D721Med (cell line): ENCODE results near the gene RAMP3.
"Not testable (repeated sequence)": the region's sequence is repeated elsewhere in the genome, so short reads cannot be mapped to it uniquely, and the experiment has no call there.

Source experiments
- DNase-seq: peaks from one replicate; pipeline ENCODE4 v3.0.0; 2011; ENCODE audit warnings: low spot score; ENCODE audit not compliant: insufficient read length
- FAIRE-seq: peaks from 2 replicates; lab custom pipeline; 2011; peaks lifted over from hg19 to GRCh38; lab: Jason Lieb, UNC
- TF ChIP-seq, protein P1 (sequence below): IDR thresholded peaks from 2 replicates; pipeline ENCODE4 v1.5.1; 2012; ENCODE audit warnings: mild to moderate bottlenecking, control low read depth; ENCODE audit not compliant: insufficient read depth; ENCODE audit errors: missing control alignments

Gene RAMP3

DNA sequence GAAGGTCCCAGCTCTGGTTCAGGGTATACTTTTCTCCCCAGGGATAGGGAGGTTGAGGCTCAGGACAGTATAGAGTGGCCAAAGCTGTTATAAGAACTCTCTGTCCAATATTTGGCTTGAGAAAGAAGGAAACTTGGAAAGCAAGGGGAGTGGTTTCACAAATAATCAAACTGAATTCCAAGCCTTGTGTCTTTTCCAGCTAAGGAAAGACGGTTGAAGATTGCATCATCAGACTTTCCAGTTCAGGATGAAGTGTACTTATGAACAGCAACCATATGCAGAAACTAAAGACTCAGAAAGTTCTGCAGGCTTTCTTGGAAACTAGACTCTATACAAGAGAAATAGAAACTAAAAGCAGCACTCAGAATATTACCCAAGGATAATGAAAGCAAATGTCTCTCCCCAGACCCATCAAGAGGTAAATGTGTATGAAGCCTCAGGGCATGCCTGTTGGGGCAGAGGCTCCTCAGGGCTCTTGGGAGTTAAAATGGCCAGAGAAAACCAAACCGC lies 46.4 kb downstream of the RAMP3 start:
- FAIRE-seq (no peak), DNase-seq (no peak)
- TF ChIP-seq, protein P1, sequence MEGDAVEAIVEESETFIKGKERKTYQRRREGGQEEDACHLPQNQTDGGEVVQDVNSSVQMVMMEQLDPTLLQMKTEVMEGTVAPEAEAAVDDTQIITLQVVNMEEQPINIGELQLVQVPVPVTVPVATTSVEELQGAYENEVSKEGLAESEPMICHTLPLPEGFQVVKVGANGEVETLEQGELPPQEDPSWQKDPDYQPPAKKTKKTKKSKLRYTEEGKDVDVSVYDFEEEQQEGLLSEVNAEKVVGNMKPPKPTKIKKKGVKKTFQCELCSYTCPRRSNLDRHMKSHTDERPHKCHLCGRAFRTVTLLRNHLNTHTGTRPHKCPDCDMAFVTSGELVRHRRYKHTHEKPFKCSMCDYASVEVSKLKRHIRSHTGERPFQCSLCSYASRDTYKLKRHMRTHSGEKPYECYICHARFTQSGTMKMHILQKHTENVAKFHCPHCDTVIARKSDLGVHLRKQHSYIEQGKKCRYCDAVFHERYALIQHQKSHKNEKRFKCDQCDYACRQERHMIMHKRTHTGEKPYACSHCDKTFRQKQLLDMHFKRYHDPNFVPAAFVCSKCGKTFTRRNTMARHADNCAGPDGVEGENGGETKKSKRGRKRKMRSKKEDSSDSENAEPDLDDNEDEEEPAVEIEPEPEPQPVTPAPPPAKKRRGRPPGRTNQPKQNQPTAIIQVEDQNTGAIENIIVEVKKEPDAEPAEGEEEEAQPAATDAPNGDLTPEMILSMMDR = no peak

DNA sequence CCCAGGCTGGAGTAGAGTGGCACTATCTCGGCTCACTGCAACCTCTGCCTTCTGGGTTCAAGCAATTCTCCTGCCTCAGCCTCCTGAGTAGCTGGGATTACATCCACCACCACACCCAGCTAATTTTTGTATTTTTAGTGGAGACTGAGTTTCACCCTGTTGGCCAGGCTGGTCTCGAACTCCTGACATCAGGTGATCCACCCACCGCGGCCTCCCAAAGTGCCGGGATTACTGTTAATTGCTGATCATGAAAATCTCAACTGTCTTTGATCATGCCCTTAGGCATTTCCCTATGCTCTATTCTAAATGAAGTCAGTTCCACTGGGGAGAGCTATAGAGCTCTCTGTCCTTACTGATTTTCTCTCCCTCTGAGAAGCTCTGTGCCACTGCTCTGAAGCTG lies 48.7 kb downstream of the RAMP3 start:
- FAIRE-seq, DNase-seq: not testable (repeated sequence)

DNA sequence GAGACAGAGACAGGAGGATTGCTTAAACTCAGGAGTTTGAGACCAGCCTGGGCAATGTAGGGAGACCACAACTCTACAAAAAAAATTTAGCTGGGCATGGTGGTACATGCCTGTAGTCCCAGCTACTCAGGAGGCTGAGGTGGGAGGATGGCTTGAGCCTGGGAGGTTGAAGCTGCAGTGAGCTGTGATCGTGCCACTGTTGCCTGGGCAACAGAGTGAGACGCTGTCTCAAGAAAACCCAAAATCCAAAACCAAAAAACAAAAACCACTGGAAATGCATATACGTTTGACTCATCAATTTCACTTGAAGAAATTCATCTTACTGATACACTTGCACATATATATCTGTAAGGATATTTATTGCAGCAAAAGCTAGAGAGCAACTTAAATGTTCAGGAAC lies 52.3 kb downstream of the RAMP3 start:
- not testable (repeated sequence) for DNase-seq, FAIRE-seq

DNA sequence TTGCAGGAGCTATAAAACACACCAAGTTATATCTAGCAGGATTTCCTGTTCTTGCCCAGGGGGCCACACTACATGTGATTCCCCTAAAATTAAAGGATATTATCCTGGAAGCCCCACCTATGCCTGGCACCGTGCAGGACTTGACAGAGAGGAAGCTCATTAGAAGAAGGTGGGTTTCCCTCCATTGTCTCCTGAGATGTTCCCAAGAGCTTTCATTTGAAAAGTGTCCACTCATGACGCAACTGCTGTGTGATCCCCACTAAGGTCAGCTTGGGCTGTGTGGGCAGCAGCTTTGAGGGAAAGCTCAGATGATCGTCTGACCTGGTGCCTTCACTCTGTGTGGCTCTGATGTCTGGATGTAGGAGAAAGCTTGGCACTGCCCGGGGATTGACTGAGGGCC lies 53.5 kb downstream of the RAMP3 start:
- DNase-seq (no peak), FAIRE-seq (no peak)
- TF ChIP-seq, protein P1 = no peak

DNA sequence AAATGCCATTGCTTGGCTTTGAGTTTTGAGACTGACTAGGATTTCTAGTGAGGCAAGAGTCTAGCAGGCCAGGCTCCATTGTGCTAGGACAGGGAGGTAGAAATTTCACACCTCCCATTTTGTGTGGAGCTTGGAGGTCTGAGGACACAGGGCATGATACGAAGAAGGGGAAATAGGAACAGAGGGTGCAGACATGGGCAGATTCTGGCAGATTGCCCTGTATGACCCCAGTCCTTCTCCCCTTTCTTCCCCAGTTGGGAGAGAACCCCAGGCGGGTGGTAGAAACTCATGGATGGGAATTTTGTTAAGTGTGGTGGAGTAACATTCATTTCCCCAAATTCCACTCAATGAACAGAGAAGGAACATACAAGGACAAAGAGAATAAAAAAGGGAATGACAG lies 54.4 kb downstream of the RAMP3 start:
- FAIRE-seq = no peak
- TF ChIP-seq, protein P1 = no peak
- DNase-seq = no peak

DNA sequence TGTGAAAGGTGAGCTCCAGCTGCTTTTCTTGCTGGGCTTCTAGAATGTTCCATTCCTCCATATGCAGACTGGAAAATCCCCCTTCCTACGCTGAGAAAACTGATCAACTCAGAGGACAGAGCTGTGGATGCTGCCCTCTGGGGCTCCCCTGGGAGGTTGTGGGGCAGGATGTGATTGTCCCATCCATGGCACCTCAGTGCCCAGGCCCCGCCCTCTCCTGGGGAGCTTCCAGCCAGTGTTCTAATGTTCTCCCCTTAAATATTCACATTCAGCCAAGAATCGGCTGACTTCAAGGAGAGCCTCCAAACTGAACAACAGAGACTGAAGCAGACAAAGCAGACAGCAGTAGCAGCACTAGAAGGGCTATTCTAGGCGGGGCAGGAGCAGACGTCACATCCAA lies 55.0 kb downstream of the RAMP3 start:
- FAIRE-seq = no peak
- TF ChIP-seq, protein P1 = no peak
- DNase-seq = no peak

DNA sequence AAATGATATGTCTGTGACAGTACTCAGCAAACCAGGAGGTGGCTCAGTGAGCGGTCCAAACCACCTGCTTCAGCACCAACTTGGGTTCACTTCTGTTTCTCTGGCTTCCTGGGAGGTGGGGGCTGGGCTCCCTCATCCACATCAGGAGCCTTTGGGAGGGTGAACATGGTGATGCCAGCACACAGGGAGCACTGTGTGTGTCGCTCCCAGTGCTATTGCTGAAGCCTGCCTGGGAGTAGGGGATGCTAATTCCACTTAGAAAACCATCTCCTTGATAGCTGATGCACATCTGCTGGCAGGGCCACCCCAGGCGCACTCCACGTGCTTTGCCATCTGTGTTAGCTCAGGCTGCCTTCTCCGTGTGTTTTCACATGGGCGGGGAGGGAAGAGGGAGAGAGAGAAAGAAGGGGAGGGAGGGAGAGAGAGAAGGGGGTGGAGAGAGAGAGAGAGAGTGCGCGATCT lies 58.0 kb downstream of the RAMP3 start:
- DNase-seq = no peak
- no peak for FAIRE-seq
- TF ChIP-seq, protein P1 = no peak

DNA sequence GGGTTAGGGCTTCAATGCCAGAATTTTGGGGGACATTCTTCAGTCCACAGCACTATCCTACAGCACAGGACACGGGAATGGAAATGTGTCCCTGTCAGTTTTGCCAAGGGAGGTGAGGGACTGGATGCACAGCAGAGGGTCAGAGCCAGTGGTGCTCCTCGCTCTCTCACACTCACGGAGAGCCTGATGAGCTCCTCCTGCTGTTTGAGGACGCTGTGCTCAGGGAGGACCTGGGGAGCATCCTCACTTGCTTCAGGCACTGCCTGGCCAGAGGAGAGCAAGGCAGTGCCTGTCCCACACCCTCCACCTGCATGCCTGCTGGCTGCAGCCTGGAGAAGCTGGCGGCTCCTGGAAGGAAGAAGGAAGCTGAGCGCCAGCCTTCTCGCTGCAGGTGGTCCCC lies 58.6 kb downstream of the RAMP3 start:
- no peak for DNase-seq
- TF ChIP-seq, protein P1 = no peak
- FAIRE-seq = no peak
